NCI-H446 (cell line): Measurements from ENCODE around the gene SOX2.
A peak's percentile ranks its signal among the peaks of the same experiment; 100 is the strongest.

Experiments used
- DNase-seq, 2 experiments: peaks; one replicate each; lab custom pipeline; 2025; lab: John Stamatoyannopoulos, UW

SOX2 gene

GRCh38 chr3:181711325-181712135, at the start of gene SOX2:
Gene SOX2, plus strand, starts transcription at chr3:181711925. Its CDS starts 436 bp downstream, at chr3:181712361.
- DNase-seq, result peak; percentile 83 to 97

- no peak for DNase-seq
Measured at GRCh38 chr3:181683563-181683962, 28.2 kb upstream of the SOX2 start.

GRCh38 chr3:181687190-181687589, 24.5 kb upstream of the SOX2 start:
- DNase-seq, result no peak

GRCh38 chr3:181687731-181688130, 24.0 kb upstream of the SOX2 start:
- no peak for DNase-seq

- DNase-seq, result no peak
Measured at GRCh38 chr3:181689546-181689945, 22.2 kb upstream of the SOX2 start.

GRCh38 chr3:181690769-181691168, 21.0 kb upstream of the SOX2 start:
- no peak for DNase-seq

- DNase-seq, result no peak
Measured at GRCh38 chr3:181691901-181692300, 19.8 kb upstream of the SOX2 start.

- DNase-seq, result no peak
Measured at GRCh38 chr3:181692311-181693145, 19.2 kb upstream of the SOX2 start.

- DNase-seq, result no peak
Measured at GRCh38 chr3:181693280-181693679, 18.4 kb upstream of the SOX2 start.

- no peak for DNase-seq
Measured at GRCh38 chr3:181694805-181695660, 16.7 kb upstream of the SOX2 start.

- no peak for DNase-seq
Measured at GRCh38 chr3:181695661-181696491, 15.8 kb upstream of the SOX2 start.

GRCh38 chr3:181696626-181697230, 15.0 kb upstream of the SOX2 start:
- no peak for DNase-seq

- DNase-seq, result no peak
Measured at GRCh38 chr3:181698263-181698954, 13.3 kb upstream of the SOX2 start.

GRCh38 chr3:181699171-181699903, 12.4 kb upstream of the SOX2 start:
- DNase-seq, result no peak

- peak; percentile 67 to 80 for DNase-seq
Measured at GRCh38 chr3:181700168-181701087, 11.3 kb upstream of the SOX2 start.

- DNase-seq, result no peak
Measured at GRCh38 chr3:181701096-181701495, 10.6 kb upstream of the SOX2 start.

GRCh38 chr3:181703601-181704420, 7.9 kb upstream of the SOX2 start:
- DNase-seq, result no peak
